GM23338 (cell line): Measurements from ENCODE around the gene IL17C. TPM values are rescaled to one million over a fixed set of nuclear protein-coding genes. Genes with fewer than 3 reads are reported as not detected.

Experiments used
- ATAC-seq: fragments of 200-7000 bp; cut with Tn5 transposase; 3 replicates; pipeline ENCODE4 v1.9.1; 2020
- DNase-seq: peaks from one replicate; pipeline ENCODE4 v3.0.0-alpha.2; 2015; ENCODE audit warnings: low spot score
- H2AFZ ChIP-seq: fragments of 200-600 bp; sonication (generic); 2 replicates; pipeline ENCODE4 v1.8.0; 2016; ENCODE audit warnings: antibody characterized with exemption, mild to moderate bottlenecking, moderate library complexity
- H3F3A ChIP-seq: fragments of 200-600 bp; sonication (generic); replicated peaks from 2 replicates; pipeline ENCODE4 v1.8.0; 2017; ENCODE audit warnings: antibody characterized with exemption, mixed run types, low read depth
- H3K27ac ChIP-seq: fragments of 200-600 bp; sonication (generic); 2 replicates; pipeline ENCODE4 v1.6.1; 2016; ENCODE audit warnings: low read depth
- H3K27me3 ChIP-seq: fragments of 200-600 bp; sonication (generic); 2 replicates; pipeline ENCODE4 v1.8.0; 2016; ENCODE audit warnings: mild to moderate bottlenecking, mixed run types, moderate library complexity; ENCODE audit not compliant: insufficient read depth
- H3K36me3 ChIP-seq: fragments of 200-600 bp; sonication (generic); 2 replicates; pipeline ENCODE4 v1.8.0; 2016; ENCODE audit warnings: mild to moderate bottlenecking; ENCODE audit not compliant: insufficient read depth
- H3K4me1 ChIP-seq: fragments of 200-600 bp; sonication (generic); 2 replicates; pipeline ENCODE4 v1.8.0; 2016; ENCODE audit warnings: mild to moderate bottlenecking, moderate library complexity; ENCODE audit not compliant: insufficient read depth
- H3K4me2 ChIP-seq: fragments of 200-600 bp; sonication (generic); 2 replicates; pipeline ENCODE4 v1.7.1; 2017; ENCODE audit warnings: mixed run types
- H3K4me3 ChIP-seq: fragments of 200-600 bp; sonication (generic); 2 replicates; pipeline ENCODE4 v1.6.1; 2016; ENCODE audit warnings: mixed run types
- H3K79me2 ChIP-seq: fragments of 200-600 bp; sonication (generic); replicated peaks from 2 replicates; pipeline ENCODE4 v1.8.0; 2017; ENCODE audit warnings: mild to moderate bottlenecking; ENCODE audit not compliant: insufficient read depth
- H3K9me2 ChIP-seq: fragments of 200-600 bp; sonication (generic); 2 replicates; pipeline ENCODE4 v1.8.0; 2017; ENCODE audit not compliant: insufficient read depth
- H4K20me1 ChIP-seq: fragments of 200-600 bp; sonication (generic); replicated peaks from 2 replicates; pipeline ENCODE4 v1.8.0; 2017; ENCODE audit warnings: mild to moderate bottlenecking; ENCODE audit not compliant: insufficient read depth
- H3K27ac Mint-ChIP-seq: 2 replicates; pipeline ENCODE4 v1.8.0; 2020; ENCODE audit warnings: inconsistent platforms, mild to moderate bottlenecking, moderate library complexity, mixed read lengths
- H3K27me3 Mint-ChIP-seq: 3 replicates; pipeline ENCODE4 v1.8.0; 2022; ENCODE audit warnings: low read depth, mild to moderate bottlenecking, moderate library complexity, mixed read lengths, inconsistent platforms; ENCODE audit not compliant: insufficient read depth, poor library complexity
- H3K36me3 Mint-ChIP-seq: 3 replicates; pipeline ENCODE4 v1.8.0; 2021; ENCODE audit warnings: low read depth, mild to moderate bottlenecking, inconsistent platforms, moderate library complexity, mixed read lengths
- H3K4me1 Mint-ChIP-seq: 3 replicates; pipeline ENCODE4 v1.8.0; 2020; ENCODE audit warnings: mild to moderate bottlenecking, inconsistent platforms, mixed read lengths
- H3K4me3 Mint-ChIP-seq: 3 replicates; pipeline ENCODE4 v1.8.0; 2021; ENCODE audit warnings: moderate library complexity, mild to moderate bottlenecking, inconsistent platforms, mixed read lengths
- H3K9me3 Mint-ChIP-seq: 3 replicates; pipeline ENCODE4 v1.8.0; 2020; ENCODE audit warnings: moderate library complexity, mild to moderate bottlenecking, inconsistent platforms, mixed read lengths
- CREB1 ChIP-seq: fragments of 250-450 bp; sonication (Bioruptor Pico); IDR thresholded peaks from 2 replicates; pipeline ENCODE4 v1.5.0; 2020; ENCODE audit warnings: low read depth, mild to moderate bottlenecking, moderate library complexity
- EZH2phosphoT487 ChIP-seq: fragments of 200-600 bp; sonication (generic); IDR thresholded peaks from one replicate; pipeline ENCODE4 v1.8.1; 2018; ENCODE audit warnings: antibody characterized with exemption; ENCODE audit not compliant: unreplicated experiment
- JUNB ChIP-seq: IDR thresholded peaks from one replicate; pipeline ENCODE4 v1.6.1; 2016; ENCODE audit warnings: antibody characterized with exemption; ENCODE audit not compliant: unreplicated experiment
- NANOG ChIP-seq: IDR thresholded peaks from 2 replicates; pipeline ENCODE4 v1.6.1; 2016; ENCODE audit warnings: antibody characterized with exemption, borderline replicate concordance
- ZNF114 ChIP-seq: fragments of 250-450 bp; sonication (Bioruptor Pico); IDR thresholded peaks from 2 replicates; pipeline ENCODE4 v1.5.0; 2020; ENCODE audit warnings: mild to moderate bottlenecking, moderate library complexity
- ZNF331 ChIP-seq: fragments of 250-450 bp; sonication (Bioruptor Pico); IDR thresholded peaks from 2 replicates; pipeline ENCODE4 v1.5.0; 2020; ENCODE audit warnings: low read depth, mild to moderate bottlenecking, moderate library complexity
- polyA plus RNA-seq: library from polyadenylated mRNA; unstranded; fragments of >200 nt; fragmentation: Nextera tagmentation; extraction: Ambion mirVana; gene quantifications from 2 replicates; pipeline ENCODE4 v1.2.1, GENCODE V29; 2016
- total RNA-seq: library from RNA; depleted of rRNA; stranded (reverse); fragments of >200 nt; shearing (Covaris generic); gene quantifications from 2 replicates; pipeline ENCODE4 v1.2.3, GENCODE V29; 2014
- TF ChIP-seq, protein P1 (sequence below): IDR thresholded peaks from 2 replicates; pipeline ENCODE4 v1.6.1; 2016; ENCODE audit warnings: antibody characterized with exemption
- TF ChIP-seq, protein P2 (sequence below), 2 experiments: fragments of 200-600 bp in 1 of 2; sonication (generic) in 1 of 2; conservative IDR thresholded peaks; 2 replicates each; pipeline versions ENCODE4 v1.5.1 to v1.6.1; 2016 to 2017; ENCODE audit warnings: antibody characterized with exemption in 2 of 2, low read depth in 2 of 2, mild to moderate bottlenecking in 2 of 2, moderate library complexity in 1 of 2
- TF ChIP-seq, protein P3 (sequence below): fragments of 250-450 bp; sonication (Bioruptor Pico); IDR thresholded peaks from 2 replicates; pipeline ENCODE4 v1.5.0; 2020; ENCODE audit warnings: mild to moderate bottlenecking, moderate library complexity

The IL17C gene
- total and polyA plus RNA-seq, 2 experiments from 2014 or later, result 2.7 to 3.9 TPM

DNA sequence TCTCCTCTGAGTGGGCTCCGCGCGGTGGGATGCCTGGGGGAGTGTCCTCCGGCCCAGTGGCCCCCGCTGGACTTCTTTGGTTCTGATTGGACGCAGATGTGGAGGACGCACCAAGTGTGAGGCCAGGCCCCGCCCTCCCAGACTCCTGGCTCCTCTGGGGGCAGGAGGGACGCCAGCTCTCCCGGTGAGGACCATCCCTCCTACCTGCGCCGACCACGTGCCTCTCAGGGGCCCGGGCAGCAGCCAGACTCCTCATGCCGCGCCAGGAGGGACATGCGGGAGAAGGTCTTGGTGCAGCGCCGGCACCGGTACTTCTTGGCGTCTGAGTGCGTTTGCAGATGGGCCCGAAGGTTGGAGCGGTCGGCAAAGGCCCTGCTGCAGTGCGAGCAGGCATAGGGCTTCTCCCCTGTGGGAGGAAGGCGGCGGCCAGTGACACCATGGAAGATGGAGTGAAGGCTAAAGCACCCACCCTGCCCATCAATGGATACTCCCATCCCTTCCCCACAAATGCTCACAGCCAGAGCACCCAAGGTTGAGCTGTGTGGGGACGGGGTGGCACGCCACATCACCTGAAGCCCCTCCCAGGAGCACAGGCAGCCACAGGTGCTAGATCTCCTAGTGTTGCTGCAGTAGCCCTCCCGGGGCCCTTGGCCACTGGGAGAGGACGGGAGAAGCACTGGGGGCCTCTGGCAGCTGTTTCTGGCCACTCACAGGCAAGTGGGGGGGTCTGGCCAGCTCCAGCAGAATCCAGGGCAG is 40.0 kb downstream of the IL17C start:
- Histone ChIP-seq H3K4me2 (no peak overlapping the region), H3K36me3 (no peaks in the 10 kb centered on the region; the same call in 1 of the 2 replicates), H4K20me1 (peaks cover 5% of the 10 kb centered on the region; the same call in 1 of the 2 replicates), H3K27me3 (no peaks in the 10 kb centered on the region), H3K27ac (no peak overlapping the region), H3K4me1 (no peaks in the 10 kb centered on the region), H3K4me3 (no peak overlapping the region), H3K79me2 (no peaks in the 10 kb centered on the region), H3K9me2 (no peaks in the 10 kb centered on the region), H3F3A (no peaks in the 10 kb centered on the region; the same call in 1 of the 2 replicates), H2AFZ (no peak overlapping the region)
- no peak for TF ChIP-seq ZNF331 (CRISPR knock-in tag)
- TF ChIP-seq, protein P1, sequence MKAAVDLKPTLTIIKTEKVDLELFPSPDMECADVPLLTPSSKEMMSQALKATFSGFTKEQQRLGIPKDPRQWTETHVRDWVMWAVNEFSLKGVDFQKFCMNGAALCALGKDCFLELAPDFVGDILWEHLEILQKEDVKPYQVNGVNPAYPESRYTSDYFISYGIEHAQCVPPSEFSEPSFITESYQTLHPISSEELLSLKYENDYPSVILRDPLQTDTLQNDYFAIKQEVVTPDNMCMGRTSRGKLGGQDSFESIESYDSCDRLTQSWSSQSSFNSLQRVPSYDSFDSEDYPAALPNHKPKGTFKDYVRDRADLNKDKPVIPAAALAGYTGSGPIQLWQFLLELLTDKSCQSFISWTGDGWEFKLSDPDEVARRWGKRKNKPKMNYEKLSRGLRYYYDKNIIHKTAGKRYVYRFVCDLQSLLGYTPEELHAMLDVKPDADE, result no peak
- TF ChIP-seq, protein P2, sequence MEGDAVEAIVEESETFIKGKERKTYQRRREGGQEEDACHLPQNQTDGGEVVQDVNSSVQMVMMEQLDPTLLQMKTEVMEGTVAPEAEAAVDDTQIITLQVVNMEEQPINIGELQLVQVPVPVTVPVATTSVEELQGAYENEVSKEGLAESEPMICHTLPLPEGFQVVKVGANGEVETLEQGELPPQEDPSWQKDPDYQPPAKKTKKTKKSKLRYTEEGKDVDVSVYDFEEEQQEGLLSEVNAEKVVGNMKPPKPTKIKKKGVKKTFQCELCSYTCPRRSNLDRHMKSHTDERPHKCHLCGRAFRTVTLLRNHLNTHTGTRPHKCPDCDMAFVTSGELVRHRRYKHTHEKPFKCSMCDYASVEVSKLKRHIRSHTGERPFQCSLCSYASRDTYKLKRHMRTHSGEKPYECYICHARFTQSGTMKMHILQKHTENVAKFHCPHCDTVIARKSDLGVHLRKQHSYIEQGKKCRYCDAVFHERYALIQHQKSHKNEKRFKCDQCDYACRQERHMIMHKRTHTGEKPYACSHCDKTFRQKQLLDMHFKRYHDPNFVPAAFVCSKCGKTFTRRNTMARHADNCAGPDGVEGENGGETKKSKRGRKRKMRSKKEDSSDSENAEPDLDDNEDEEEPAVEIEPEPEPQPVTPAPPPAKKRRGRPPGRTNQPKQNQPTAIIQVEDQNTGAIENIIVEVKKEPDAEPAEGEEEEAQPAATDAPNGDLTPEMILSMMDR (conservative IDR thresholded peaks at IDR 0.05; ENCODE audit: low read depth in 2 of 2), result no peak
- no peak for TF ChIP-seq NANOG
- Mint-ChIP-seq H3K36me3 (peaks cover 3% of the 10 kb centered on the region; the same call in 2 of the 3 replicates), H3K4me3 (no peak overlapping the region), H3K9me3 (no peaks in the 10 kb centered on the region), H3K27me3 (peaks cover 16% of the 10 kb centered on the region), H3K4me1 (no peaks in the 10 kb centered on the region), H3K27ac (no peak overlapping the region)
- DNase-seq, result no peak
- peak; percentile 19; the same call in 2 of the 3 replicates for ATAC-seq

DNA sequence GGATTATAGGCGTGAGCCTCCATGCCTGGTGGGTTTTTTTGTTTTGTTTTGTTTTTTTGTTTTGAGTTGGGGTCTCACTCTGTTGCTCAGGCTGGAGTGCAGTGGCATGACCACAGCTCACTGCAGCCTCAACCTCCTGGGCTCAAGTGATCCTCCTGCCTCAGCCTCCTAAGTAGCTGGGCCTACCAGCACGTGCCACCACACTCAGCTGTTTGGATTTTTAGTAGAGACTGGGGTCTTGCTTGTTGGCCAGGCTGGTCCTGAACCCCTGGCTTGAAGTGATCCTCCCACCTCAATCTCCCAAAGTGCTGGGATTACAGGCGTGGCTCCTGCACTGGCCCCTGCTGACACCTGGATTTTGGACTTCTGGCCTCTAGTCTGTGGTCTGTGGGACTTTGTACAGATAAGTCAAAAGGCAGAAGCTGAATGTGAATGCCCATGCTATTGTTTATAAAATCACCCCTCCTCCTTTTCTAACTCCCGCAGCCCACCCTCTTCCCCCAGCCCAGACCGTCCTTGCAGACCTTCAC is 42.2 kb downstream of the IL17C start:
- Histone ChIP-seq H2AFZ (no peak overlapping the region), H3K36me3 (no peaks in the 10 kb centered on the region; the same call in 1 of the 2 replicates), H3K4me1 (peaks cover 9% of the 10 kb centered on the region), H3F3A (no peaks in the 10 kb centered on the region; the same call in 1 of the 2 replicates), H3K79me2 (peaks cover 4% of the 10 kb centered on the region), H3K27me3 (no peaks in the 10 kb centered on the region), H3K9me2 (no peaks in the 10 kb centered on the region), H4K20me1 (0 out of 2 replicates have a peak, but pooled peaks cover 5% of the 10 kb centered on the region), H3K27ac (no peak overlapping the region), H3K4me2 (no peak overlapping the region), H3K4me3 (no peak overlapping the region)
- Mint-ChIP-seq H3K4me3 (no peak overlapping the region), H3K27ac (0 out of 2 replicates have a peak overlapping the region, but pooled peaks have one; percentile 70), H3K4me1 (peaks cover 7% of the 10 kb centered on the region), H3K27me3 (peaks cover 21% of the 10 kb centered on the region), H3K9me3 (no peaks in the 10 kb centered on the region), H3K36me3 (peaks cover 3% of the 10 kb centered on the region; the same call in 2 of the 3 replicates)
- DNase-seq (no peak), ATAC-seq (no peak)
- TF ChIP-seq ZNF331 (CRISPR knock-in tag) (no peak), JUNB (no peak), ZNF114 (CRISPR knock-in tag) (no peak), EZH2phosphoT487 (no peak), CREB1 (no peak)
- TF ChIP-seq, protein P1, result no peak
- TF ChIP-seq, protein P3, sequence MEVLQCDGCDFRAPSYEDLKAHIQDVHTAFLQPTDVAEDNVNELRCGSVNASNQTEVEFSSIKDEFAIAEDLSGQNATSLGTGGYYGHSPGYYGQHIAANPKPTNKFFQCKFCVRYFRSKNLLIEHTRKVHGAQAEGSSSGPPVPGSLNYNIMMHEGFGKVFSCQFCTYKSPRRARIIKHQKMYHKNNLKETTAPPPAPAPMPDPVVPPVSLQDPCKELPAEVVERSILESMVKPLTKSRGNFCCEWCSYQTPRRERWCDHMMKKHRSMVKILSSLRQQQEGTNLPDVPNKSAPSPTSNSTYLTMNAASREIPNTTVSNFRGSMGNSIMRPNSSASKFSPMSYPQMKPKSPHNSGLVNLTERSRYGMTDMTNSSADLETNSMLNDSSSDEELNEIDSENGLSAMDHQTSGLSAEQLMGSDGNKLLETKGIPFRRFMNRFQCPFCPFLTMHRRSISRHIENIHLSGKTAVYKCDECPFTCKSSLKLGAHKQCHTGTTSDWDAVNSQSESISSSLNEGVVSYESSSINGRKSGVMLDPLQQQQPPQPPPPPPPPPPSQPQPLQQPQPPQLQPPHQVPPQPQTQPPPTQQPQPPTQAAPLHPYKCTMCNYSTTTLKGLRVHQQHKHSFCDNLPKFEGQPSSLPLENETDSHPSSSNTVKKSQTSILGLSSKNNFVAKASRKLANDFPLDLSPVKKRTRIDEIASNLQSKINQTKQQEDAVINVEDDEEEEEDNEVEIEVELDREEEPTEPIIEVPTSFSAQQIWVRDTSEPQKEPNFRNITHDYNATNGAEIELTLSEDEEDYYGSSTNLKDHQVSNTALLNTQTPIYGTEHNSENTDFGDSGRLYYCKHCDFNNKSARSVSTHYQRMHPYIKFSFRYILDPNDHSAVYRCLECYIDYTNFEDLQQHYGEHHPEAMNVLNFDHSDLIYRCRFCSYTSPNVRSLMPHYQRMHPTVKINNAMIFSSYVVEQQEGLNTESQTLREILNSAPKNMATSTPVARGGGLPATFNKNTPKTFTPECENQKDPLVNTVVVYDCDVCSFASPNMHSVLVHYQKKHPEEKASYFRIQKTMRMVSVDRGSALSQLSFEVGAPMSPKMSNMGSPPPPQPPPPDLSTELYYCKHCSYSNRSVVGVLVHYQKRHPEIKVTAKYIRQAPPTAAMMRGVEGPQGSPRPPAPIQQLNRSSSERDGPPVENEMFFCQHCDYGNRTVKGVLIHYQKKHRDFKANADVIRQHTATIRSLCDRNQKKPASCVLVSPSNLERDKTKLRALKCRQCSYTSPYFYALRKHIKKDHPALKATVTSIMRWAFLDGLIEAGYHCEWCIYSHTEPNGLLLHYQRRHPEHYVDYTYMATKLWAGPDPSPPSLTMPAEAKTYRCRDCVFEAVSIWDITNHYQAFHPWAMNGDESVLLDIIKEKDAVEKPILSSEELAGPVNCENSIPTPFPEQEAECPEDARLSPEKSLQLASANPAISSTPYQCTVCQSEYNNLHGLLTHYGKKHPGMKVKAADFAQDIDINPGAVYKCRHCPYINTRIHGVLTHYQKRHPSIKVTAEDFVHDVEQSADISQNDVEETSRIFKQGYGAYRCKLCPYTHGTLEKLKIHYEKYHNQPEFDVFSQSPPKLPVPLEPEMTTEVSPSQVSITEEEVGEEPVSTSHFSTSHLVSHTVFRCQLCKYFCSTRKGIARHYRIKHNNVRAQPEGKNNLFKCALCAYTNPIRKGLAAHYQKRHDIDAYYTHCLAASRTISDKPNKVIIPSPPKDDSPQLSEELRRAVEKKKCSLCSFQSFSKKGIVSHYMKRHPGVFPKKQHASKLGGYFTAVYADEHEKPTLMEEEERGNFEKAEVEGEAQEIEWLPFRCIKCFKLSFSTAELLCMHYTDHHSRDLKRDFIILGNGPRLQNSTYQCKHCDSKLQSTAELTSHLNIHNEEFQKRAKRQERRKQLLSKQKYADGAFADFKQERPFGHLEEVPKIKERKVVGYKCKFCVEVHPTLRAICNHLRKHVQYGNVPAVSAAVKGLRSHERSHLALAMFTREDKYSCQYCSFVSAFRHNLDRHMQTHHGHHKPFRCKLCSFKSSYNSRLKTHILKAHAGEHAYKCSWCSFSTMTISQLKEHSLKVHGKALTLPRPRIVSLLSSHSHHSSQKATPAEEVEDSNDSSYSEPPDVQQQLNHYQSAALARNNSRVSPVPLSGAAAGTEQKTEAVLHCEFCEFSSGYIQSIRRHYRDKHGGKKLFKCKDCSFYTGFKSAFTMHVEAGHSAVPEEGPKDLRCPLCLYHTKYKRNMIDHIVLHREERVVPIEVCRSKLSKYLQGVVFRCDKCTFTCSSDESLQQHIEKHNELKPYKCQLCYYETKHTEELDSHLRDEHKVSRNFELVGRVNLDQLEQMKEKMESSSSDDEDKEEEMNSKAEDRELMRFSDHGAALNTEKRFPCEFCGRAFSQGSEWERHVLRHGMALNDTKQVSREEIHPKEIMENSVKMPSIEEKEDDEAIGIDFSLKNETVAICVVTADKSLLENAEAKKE (CRISPR knock-in tag), result no peak
